Activated naive CD4-positive, alpha-beta T cell treated with anti-CD3 and anti-CD28 coated beads for 36 hours (primary cell): Measurements from ENCODE around the gene TOMM40. TPM values are rescaled to one million over a fixed set of nuclear protein-coding genes. Genes with fewer than 3 reads are reported as not detected.
"Not testable (repeated sequence)": the region's sequence is repeated elsewhere in the genome, so short reads cannot be mapped to it uniquely, and the experiment has no call there.

ENCODE experiments used
- CTCF ChIA-PET: fragments of 350-600 bp; sonication (Branson Sonifier 250); formaldehyde crosslinking; loops from one replicate; lab custom pipeline; 2021; ENCODE audit warnings: antibody characterized with exemption; lab: Charles Lee
- DNase-seq: peaks from one replicate; pipeline ENCODE4 v3.0.0-alpha.2; 2020
- H3K27ac Mint-ChIP-seq: one replicate; pipeline ENCODE4 v1.8.0; 2021; ENCODE audit warnings: mild to moderate bottlenecking, mixed read lengths
- H3K27me3 Mint-ChIP-seq: one replicate; pipeline ENCODE4 v1.8.0; 2021; ENCODE audit warnings: low read depth, mixed read lengths
- H3K36me3 Mint-ChIP-seq: one replicate; pipeline ENCODE4 v1.8.0; 2021; ENCODE audit warnings: low read depth, mixed read lengths
- H3K4me1 Mint-ChIP-seq: one replicate; pipeline ENCODE4 v1.8.0; 2021; ENCODE audit warnings: low read depth, mixed read lengths
- H3K4me3 Mint-ChIP-seq: one replicate; pipeline ENCODE4 v1.8.0; 2021; ENCODE audit warnings: mild to moderate bottlenecking, moderate library complexity, mixed read lengths
- H3K9me3 Mint-ChIP-seq: one replicate; pipeline ENCODE4 v1.8.0; 2021; ENCODE audit warnings: mixed read lengths
- intact Hi-C: fragments of 100-400 bp; cut with micrococcal nuclease; formaldehyde crosslinking; loops from one replicate; pipeline ENCODE4 v1.15.1; 2023
- total RNA-seq, 2 experiments: library from RNA; stranded (reverse); gene quantifications; one replicate each; pipeline ENCODE4 v1.2.3, GENCODE V29; 2021

Gene TOMM40
- total RNA-seq, 2 experiments from 2014 or later: 72.6 to 75.0 TPM

GRCh38 chr19:44924243-44924725, 33.2 kb downstream of the TOMM40 start:
- no peaks in the 10 kb centered on the region for H3K36me3 Mint-ChIP-seq
- H3K27ac Mint-ChIP-seq: no peak overlapping the region
- CTCF ChIA-PET: no interaction called here
- H3K27me3 Mint-ChIP-seq: peaks cover 18% of the 10 kb centered on the region
- no peaks in the 10 kb centered on the region for H3K4me1 Mint-ChIP-seq
- no peak overlapping the region for H3K4me3 Mint-ChIP-seq
- intact Hi-C loops: no loop called here
- DNase-seq: no peak
- no peaks in the 10 kb centered on the region for H3K9me3 Mint-ChIP-seq

- H3K27ac Mint-ChIP-seq: no peak overlapping the region
- no peak overlapping the region for H3K4me3 Mint-ChIP-seq
- intact Hi-C loops: no loop called here
- H3K4me1 Mint-ChIP-seq: no peaks in the 10 kb centered on the region
- H3K27me3 Mint-ChIP-seq: peaks cover 18% of the 10 kb centered on the region
- no peaks in the 10 kb centered on the region for H3K9me3 Mint-ChIP-seq
- CTCF ChIA-PET: interaction anchor here (0.7 kb wide), 1 partner anchor 27 kb away, joined by 3 read pairs; no protein-coding TSS in a partner anchor
- H3K36me3 Mint-ChIP-seq: no peaks in the 10 kb centered on the region
- DNase-seq: no peak
Observed at GRCh38 chr19:44925114-44925891, 34.2 kb downstream of the TOMM40 start.

GRCh38 chr19:44926245-44927077, 35.4 kb downstream of the TOMM40 start:
- DNase-seq, H3K27ac Mint-ChIP-seq, H3K36me3 Mint-ChIP-seq, intact Hi-C loops, H3K9me3 Mint-ChIP-seq, H3K4me1 Mint-ChIP-seq, H3K4me3 Mint-ChIP-seq: not testable (repeated sequence)
- CTCF ChIA-PET: interaction anchor here (0.6 to 0.7 kb wide), 2 partner anchors 26 to 1496 kb away, joined by 3 read pairs; no protein-coding TSS in a partner anchor
- peaks cover 18% of the 10 kb centered on the region for H3K27me3 Mint-ChIP-seq

- Mint-ChIP-seq H3K27ac (no peak overlapping the region), H3K4me1 (no peaks in the 10 kb centered on the region), H3K4me3 (no peak overlapping the region), H3K9me3 (no peaks in the 10 kb centered on the region), H3K36me3 (no peaks in the 10 kb centered on the region), H3K27me3 (peaks cover 18% of the 10 kb centered on the region)
- CTCF ChIA-PET: no interaction called here
- intact Hi-C loops: no loop called here
- DNase-seq: no peak
Observed at GRCh38 chr19:44927746-44928145, 36.7 kb downstream of the TOMM40 start.

- intact Hi-C loops: no loop called here
- no peak for DNase-seq
- no peaks in the 10 kb centered on the region for H3K36me3 Mint-ChIP-seq
- no peaks in the 10 kb centered on the region for H3K4me1 Mint-ChIP-seq
- H3K27me3 Mint-ChIP-seq: peaks cover 16% of the 10 kb centered on the region
- CTCF ChIA-PET: interaction anchor here (0.6 kb wide), 1 partner anchor 40 kb away, joined by 6 read pairs; no protein-coding TSS in a partner anchor
- H3K27ac Mint-ChIP-seq: no peak overlapping the region
- H3K9me3 Mint-ChIP-seq: no peaks in the 10 kb centered on the region
- H3K4me3 Mint-ChIP-seq: no peak overlapping the region
Observed at GRCh38 chr19:44930088-44930487, 39.0 kb downstream of the TOMM40 start.

- no peak for DNase-seq
- intact Hi-C loops: no loop called here
- no peaks in the 10 kb centered on the region for H3K36me3 Mint-ChIP-seq
- no peak overlapping the region for H3K27ac Mint-ChIP-seq
- CTCF ChIA-PET: no interaction called here
- H3K27me3 Mint-ChIP-seq: peaks cover 5% of the 10 kb centered on the region
- no peaks in the 10 kb centered on the region for H3K9me3 Mint-ChIP-seq
- no peaks in the 10 kb centered on the region for H3K4me1 Mint-ChIP-seq
- H3K4me3 Mint-ChIP-seq: no peak overlapping the region
Observed at GRCh38 chr19:44931541-44931940, 40.5 kb downstream of the TOMM40 start.

- H3K27me3 Mint-ChIP-seq: no peaks in the 10 kb centered on the region
- H3K4me1 Mint-ChIP-seq: no peaks in the 10 kb centered on the region
- no peaks in the 10 kb centered on the region for H3K9me3 Mint-ChIP-seq
- no peaks in the 10 kb centered on the region for H3K36me3 Mint-ChIP-seq
- CTCF ChIA-PET: no interaction called here
- no peak overlapping the region for H3K4me3 Mint-ChIP-seq
- intact Hi-C loops: no loop called here
- DNase-seq: no peak
- no peak overlapping the region for H3K27ac Mint-ChIP-seq
Observed at GRCh38 chr19:44939668-44940067, 48.6 kb downstream of the TOMM40 start.

- CTCF ChIA-PET: no interaction called here
- H3K4me1 Mint-ChIP-seq: no peaks in the 10 kb centered on the region
- no peak within 1 kb of the TSS for H3K4me3 Mint-ChIP-seq
- intact Hi-C loops: no loop called here
- no peak within 1 kb of the TSS for H3K27ac Mint-ChIP-seq
- H3K9me3 Mint-ChIP-seq: no peaks in the 10 kb centered on the region
- no peaks in the 10 kb centered on the region for H3K36me3 Mint-ChIP-seq
- DNase-seq: no peak
- no peaks in the 10 kb centered on the region for H3K27me3 Mint-ChIP-seq
Observed at GRCh38 chr19:44942067-44942571, 51.1 kb downstream of the TOMM40 start, which contains the start of gene APOC4. Gene APOC4 (plus strand): TSS chr19:44942237. CDS start chr19:44942278, 41 bp downstream.

- H3K9me3 Mint-ChIP-seq: no peaks in the 10 kb centered on the region
- H3K36me3 Mint-ChIP-seq: no peaks in the 10 kb centered on the region
- no peaks in the 10 kb centered on the region for H3K27me3 Mint-ChIP-seq
- no peak overlapping the region for H3K4me3 Mint-ChIP-seq
- CTCF ChIA-PET: interaction anchor here (0.6 kb wide), 1 partner anchor 58 kb away, joined by 3 read pairs; no protein-coding TSS in a partner anchor
- DNase-seq: no peak
- H3K4me1 Mint-ChIP-seq: no peaks in the 10 kb centered on the region
- intact Hi-C loops: no loop called here
- H3K27ac Mint-ChIP-seq: no peak overlapping the region
Observed at GRCh38 chr19:44943801-44944249, 52.8 kb downstream of the TOMM40 start.

GRCh38 chr19:44947041-44947581, 56.1 kb downstream of the TOMM40 start:
- Mint-ChIP-seq H3K9me3 (no peaks in the 10 kb centered on the region), H3K4me1 (peaks cover 2% of the 10 kb centered on the region), H3K4me3 (no peak overlapping the region), H3K27ac (no peak overlapping the region), H3K36me3 (no peaks in the 10 kb centered on the region), H3K27me3 (no peaks in the 10 kb centered on the region)
- intact Hi-C loops: no loop called here
- CTCF ChIA-PET: no interaction called here
- no peak for DNase-seq

GRCh38 chr19:44948237-44948636, 57.2 kb downstream of the TOMM40 start:
- H3K27ac Mint-ChIP-seq: no peak overlapping the region
- H3K4me3 Mint-ChIP-seq: no peak overlapping the region
- H3K36me3 Mint-ChIP-seq: no peaks in the 10 kb centered on the region
- intact Hi-C loops: no loop called here
- DNase-seq: no peak
- H3K9me3 Mint-ChIP-seq: no peaks in the 10 kb centered on the region
- CTCF ChIA-PET: interaction anchor here (1.3 kb wide), 1 partner anchor 44 kb away, joined by 4 read pairs; no protein-coding TSS in a partner anchor
- H3K4me1 Mint-ChIP-seq: peaks cover 2% of the 10 kb centered on the region
- no peaks in the 10 kb centered on the region for H3K27me3 Mint-ChIP-seq
